HL-60 (cell line): ENCODE data around the gene LRRN4.

Experiments used
- DNase-seq, 2 experiments: peaks; one replicate each; pipeline ENCODE4 v3.0.0-alpha.2; 2010 to 2020; ENCODE audit warnings: low read depth in 1 of 2, low spot score in 1 of 2
- H3K27ac ChIP-seq: fragments of 250-450 bp; sonication (Bioruptor Pico); replicated peaks from 2 replicates; pipeline ENCODE4 v1.5.1; 2020; ENCODE audit warnings: mild to moderate bottlenecking, moderate library complexity
- H3K27me3 ChIP-seq: fragments of 250-450 bp; sonication (Bioruptor Pico); 2 replicates; pipeline ENCODE4 v1.5.1; 2021; ENCODE audit warnings: mild to moderate bottlenecking, moderate library complexity; ENCODE audit not compliant: insufficient read depth, poor library complexity, severe bottlenecking
- H3K4me3 ChIP-seq: replicated peaks from 2 replicates; pipeline ENCODE4 v1.5.1; 2011; ENCODE audit warnings: mild to moderate bottlenecking, control low read depth, low read length; ENCODE audit not compliant: insufficient read depth
- GABPA ChIP-seq: IDR thresholded peaks from 2 replicates; pipeline ENCODE4 v1.6.1; 2012; ENCODE audit warnings: low read depth
- POLR2AphosphoS5 ChIP-seq: IDR thresholded peaks from 2 replicates; pipeline ENCODE4 v1.6.1; 2012; ENCODE audit warnings: low read depth
- SPI1 ChIP-seq: IDR thresholded peaks from 2 replicates; pipeline ENCODE4 v1.6.1; 2012; ENCODE audit warnings: low read depth, mild to moderate bottlenecking, borderline replicate concordance
- TF ChIP-seq, protein P1 (sequence below): IDR thresholded peaks from 2 replicates; pipeline ENCODE4 v1.6.1; 2012; ENCODE audit warnings: low read depth; ENCODE audit not compliant: insufficient replicate concordance
- TF ChIP-seq, protein P2 (sequence below): IDR thresholded peaks from one replicate; pipeline ENCODE4 v1.5.1; 2011; ENCODE audit warnings: low read length, control low read depth, inconsistent platforms; ENCODE audit not compliant: insufficient read depth

The LRRN4 gene

DNA sequence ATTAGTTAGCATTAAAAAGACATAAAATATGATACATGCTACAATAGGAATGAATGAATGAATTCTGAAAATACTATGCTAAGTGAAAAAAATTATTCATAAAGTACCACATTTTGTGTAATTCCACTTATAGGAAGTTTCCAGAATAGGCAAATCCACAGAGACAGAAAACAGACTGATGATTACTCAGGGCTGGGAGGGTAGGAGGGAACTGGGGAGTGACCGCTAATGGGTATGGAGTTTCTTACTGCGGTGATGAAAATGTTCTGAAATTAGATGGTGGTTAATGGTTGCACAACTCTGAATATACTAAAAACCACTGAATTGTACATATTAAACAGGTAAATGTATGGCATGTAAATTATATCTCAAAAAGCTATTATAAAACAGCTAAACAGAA, 46.4 kb upstream of the LRRN4 start:
- H3K27ac ChIP-seq: no peak overlapping the region
- DNase-seq: no peak
- no peak overlapping the region for H3K4me3 ChIP-seq
- peaks cover 2% of the 10 kb centered on the region for H3K27me3 ChIP-seq
- TF ChIP-seq, protein P1, sequence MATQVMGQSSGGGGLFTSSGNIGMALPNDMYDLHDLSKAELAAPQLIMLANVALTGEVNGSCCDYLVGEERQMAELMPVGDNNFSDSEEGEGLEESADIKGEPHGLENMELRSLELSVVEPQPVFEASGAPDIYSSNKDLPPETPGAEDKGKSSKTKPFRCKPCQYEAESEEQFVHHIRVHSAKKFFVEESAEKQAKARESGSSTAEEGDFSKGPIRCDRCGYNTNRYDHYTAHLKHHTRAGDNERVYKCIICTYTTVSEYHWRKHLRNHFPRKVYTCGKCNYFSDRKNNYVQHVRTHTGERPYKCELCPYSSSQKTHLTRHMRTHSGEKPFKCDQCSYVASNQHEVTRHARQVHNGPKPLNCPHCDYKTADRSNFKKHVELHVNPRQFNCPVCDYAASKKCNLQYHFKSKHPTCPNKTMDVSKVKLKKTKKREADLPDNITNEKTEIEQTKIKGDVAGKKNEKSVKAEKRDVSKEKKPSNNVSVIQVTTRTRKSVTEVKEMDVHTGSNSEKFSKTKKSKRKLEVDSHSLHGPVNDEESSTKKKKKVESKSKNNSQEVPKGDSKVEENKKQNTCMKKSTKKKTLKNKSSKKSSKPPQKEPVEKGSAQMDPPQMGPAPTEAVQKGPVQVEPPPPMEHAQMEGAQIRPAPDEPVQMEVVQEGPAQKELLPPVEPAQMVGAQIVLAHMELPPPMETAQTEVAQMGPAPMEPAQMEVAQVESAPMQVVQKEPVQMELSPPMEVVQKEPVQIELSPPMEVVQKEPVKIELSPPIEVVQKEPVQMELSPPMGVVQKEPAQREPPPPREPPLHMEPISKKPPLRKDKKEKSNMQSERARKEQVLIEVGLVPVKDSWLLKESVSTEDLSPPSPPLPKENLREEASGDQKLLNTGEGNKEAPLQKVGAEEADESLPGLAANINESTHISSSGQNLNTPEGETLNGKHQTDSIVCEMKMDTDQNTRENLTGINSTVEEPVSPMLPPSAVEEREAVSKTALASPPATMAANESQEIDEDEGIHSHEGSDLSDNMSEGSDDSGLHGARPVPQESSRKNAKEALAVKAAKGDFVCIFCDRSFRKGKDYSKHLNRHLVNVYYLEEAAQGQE: no peak

DNA sequence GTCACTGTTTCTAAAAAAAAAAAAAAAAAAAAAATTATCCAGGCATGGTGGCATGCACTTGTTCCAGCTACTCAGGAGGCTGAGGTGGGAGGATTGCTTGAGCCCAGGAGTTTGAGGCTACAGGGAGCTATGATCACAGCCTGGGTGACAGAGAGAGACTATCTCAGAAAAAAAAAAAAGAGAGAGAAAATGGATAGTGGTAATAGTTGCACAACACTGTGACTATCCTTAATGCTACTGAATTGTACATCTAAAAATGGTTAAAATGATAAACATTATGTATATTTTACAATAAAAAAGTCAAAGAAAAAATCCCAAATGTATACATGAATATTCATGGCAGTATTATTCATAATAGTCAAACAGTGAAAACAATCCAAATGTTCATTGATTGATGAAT, 46.0 kb upstream of the LRRN4 start:
- Histone ChIP-seq H3K27me3 (peaks cover 2% of the 10 kb centered on the region), H3K4me3 (no peak overlapping the region), H3K27ac (no peak overlapping the region)
- TF ChIP-seq, protein P1: no peak
- no peak for TF ChIP-seq SPI1
- no peak for TF ChIP-seq GABPA
- TF ChIP-seq POLR2AphosphoS5: no peak
- TF ChIP-seq, protein P2, sequence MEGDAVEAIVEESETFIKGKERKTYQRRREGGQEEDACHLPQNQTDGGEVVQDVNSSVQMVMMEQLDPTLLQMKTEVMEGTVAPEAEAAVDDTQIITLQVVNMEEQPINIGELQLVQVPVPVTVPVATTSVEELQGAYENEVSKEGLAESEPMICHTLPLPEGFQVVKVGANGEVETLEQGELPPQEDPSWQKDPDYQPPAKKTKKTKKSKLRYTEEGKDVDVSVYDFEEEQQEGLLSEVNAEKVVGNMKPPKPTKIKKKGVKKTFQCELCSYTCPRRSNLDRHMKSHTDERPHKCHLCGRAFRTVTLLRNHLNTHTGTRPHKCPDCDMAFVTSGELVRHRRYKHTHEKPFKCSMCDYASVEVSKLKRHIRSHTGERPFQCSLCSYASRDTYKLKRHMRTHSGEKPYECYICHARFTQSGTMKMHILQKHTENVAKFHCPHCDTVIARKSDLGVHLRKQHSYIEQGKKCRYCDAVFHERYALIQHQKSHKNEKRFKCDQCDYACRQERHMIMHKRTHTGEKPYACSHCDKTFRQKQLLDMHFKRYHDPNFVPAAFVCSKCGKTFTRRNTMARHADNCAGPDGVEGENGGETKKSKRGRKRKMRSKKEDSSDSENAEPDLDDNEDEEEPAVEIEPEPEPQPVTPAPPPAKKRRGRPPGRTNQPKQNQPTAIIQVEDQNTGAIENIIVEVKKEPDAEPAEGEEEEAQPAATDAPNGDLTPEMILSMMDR: no peak
- no peak for DNase-seq

DNA sequence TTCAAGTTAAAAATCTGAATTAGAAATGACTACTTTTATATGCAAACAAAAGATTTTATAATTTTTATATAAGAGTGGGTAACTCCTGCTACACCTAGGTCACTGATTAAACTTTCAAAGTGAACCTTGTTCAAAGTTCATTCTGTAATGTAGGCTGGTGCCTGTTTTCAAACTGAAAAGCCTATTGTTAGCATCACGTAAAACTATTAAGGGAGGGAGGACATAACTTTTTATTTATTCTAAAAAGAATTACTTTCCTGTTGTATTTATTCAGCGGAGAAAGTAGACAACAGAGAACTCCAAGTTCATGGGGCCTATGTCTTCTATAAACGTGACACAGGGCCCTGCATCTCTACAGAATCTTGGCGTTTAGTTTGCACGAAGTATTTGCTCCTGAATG, 41.5 kb upstream of the LRRN4 start:
- Histone ChIP-seq H3K27me3 (no peaks in the 10 kb centered on the region), H3K27ac (no peak overlapping the region), H3K4me3 (no peak overlapping the region)
- TF ChIP-seq, protein P2: no peak
- TF ChIP-seq GABPA (no peak), POLR2AphosphoS5 (no peak), SPI1 (no peak)
- TF ChIP-seq, protein P1: no peak
- no peak for DNase-seq

DNA sequence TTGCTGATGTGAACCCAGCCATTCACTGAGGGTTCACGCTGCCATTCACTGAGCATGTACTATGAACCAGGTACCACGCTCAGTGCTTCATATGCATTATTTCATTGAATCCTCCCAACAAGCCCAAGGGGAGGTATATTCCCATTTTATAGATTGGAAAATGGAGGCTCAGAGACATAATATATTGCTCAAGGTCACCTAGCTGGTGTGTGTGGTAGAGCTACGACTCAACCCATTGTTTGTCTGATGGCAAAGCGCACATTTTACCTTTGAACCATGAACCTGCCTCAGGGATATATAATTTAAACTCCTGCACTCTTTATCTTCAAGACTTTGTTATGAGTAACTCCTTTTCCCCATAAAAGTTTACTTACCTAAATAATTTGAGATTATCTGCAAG, 40.7 kb upstream of the LRRN4 start:
- Histone ChIP-seq H3K27ac (no peak overlapping the region), H3K4me3 (no peak overlapping the region), H3K27me3 (no peaks in the 10 kb centered on the region)
- TF ChIP-seq, protein P1: no peak
- TF ChIP-seq, protein P2: no peak
- TF ChIP-seq POLR2AphosphoS5: no peak
- no peak for DNase-seq
